ENCODE measurements around the gene ARF3.

DNA sequence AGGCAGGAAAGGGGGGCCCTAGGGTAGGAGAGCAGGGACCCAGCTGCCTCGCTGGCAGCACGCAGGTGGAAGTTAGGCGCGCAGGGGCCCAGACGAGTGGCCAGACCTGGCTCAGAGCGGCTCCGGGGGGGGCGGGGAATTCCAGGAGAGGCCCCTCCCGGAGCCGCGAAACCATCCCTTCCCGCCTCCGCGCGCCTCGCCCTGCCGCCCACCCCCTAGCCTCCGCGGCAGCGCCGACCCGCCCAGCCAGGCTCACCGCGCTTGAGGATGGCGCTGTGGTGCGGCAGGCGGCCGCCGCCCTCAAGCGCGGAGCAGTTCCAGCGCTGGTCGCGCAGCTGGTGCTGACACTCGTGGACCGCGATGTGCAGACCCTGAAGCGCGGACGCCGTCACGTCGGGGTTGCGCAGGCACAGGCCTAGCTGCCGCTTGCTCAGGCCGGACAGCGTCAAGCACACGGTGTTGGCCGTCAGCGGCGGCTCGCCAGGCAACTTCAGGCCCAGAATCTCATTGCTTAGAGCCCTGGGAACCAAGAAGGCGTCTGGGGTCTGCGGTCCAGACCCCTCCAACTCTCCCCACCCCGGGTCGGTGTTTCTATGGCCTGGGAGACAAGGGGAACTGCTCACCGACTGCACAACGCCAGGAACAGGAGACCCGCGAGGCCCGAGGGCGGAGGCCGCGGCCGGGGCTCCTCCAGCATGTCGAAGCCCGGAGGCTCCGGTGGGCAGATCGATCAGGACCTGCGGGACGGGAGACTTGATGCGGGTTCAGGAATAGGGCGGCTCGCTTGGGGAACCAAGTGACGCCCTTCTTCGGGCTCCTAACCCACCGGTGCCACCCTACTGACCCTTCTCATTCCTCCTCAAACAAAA, 12.8 kb upstream of the ARF3 start:
- TF ChIP-seq, protein P1, sequence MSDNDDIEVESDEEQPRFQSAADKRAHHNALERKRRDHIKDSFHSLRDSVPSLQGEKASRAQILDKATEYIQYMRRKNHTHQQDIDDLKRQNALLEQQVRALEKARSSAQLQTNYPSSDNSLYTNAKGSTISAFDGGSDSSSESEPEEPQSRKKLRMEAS (CRISPR knock-in tag; IDR thresholded peaks at IDR 0.05), result peak; percentile 73
- TF ChIP-seq CTCF (IDR thresholded peaks at IDR 0.05), result no peak
- TF ChIP-seq MYBL2 (CRISPR knock-in tag; IDR thresholded peaks at IDR 0.05), result no peak
- TF ChIP-seq, protein P2, sequence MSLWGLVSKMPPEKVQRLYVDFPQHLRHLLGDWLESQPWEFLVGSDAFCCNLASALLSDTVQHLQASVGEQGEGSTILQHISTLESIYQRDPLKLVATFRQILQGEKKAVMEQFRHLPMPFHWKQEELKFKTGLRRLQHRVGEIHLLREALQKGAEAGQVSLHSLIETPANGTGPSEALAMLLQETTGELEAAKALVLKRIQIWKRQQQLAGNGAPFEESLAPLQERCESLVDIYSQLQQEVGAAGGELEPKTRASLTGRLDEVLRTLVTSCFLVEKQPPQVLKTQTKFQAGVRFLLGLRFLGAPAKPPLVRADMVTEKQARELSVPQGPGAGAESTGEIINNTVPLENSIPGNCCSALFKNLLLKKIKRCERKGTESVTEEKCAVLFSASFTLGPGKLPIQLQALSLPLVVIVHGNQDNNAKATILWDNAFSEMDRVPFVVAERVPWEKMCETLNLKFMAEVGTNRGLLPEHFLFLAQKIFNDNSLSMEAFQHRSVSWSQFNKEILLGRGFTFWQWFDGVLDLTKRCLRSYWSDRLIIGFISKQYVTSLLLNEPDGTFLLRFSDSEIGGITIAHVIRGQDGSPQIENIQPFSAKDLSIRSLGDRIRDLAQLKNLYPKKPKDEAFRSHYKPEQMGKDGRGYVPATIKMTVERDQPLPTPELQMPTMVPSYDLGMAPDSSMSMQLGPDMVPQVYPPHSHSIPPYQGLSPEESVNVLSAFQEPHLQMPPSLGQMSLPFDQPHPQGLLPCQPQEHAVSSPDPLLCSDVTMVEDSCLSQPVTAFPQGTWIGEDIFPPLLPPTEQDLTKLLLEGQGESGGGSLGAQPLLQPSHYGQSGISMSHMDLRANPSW (CRISPR knock-in tag; conservative IDR thresholded peaks at IDR 0.05; ENCODE audit: low read depth), result no peak
- no peak for TF ChIP-seq AR (CRISPR knock-in tag; IDR thresholded peaks at IDR 0.05)
- no peak for TF ChIP-seq ZNF121 (CRISPR knock-in tag; IDR thresholded peaks at IDR 0.05)
- TF ChIP-seq ZBTB21 (CRISPR knock-in tag; IDR thresholded peaks at IDR 0.05; ENCODE audit: borderline replicate concordance), result 0 out of 2 replicates have a peak, but pooled peaks have one; percentile 17
- TF ChIP-seq USF2 (CRISPR knock-in tag; IDR thresholded peaks at IDR 0.05), result 0 out of 2 replicates have a peak, but pooled peaks have one; percentile 8
- no peak for TF ChIP-seq PREB (CRISPR knock-in tag; IDR thresholded peaks at IDR 0.05; ENCODE audit: borderline replicate concordance)

All from WTC11 (cell line).